ENCODE data around the gene MAVS. TPM values are rescaled to one million over a fixed set of nuclear protein-coding genes. Genes with fewer than 3 reads are reported as not detected.
A peak's percentile ranks its signal among the peaks of the same experiment; 100 is the strongest.

MAVS gene
- total RNA-seq, 4 donors from 2014 or later: 70.3 to 104 (median 81.8) TPM

DNA sequence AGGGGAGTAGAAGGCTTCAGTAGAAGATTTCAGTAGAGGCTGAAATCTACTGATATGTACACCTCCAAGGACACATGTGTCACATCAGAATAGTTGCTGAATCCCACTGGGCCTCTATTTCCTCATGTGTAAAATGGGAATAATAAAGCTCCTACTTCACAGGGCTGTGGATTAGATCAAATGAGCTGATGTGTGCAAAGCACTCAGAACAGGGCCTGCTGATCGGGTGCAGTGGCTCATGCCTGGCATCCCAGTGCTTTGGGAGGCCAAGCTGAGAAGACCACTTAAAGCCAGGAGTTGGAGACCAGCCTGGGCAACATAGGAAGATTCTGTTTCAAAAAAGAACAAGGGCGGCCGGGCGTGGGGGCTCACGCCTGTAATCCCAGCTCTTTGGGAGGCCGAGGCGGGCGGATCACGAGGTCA, 34.4 kb upstream of the MAVS start:
- H3K27me3 ChIP-seq: no peaks in the 10 kb centered on the region
- peaks cover 22 to 61% (median 54%) of the 10 kb centered on the region in 4 donors for H3K4me1 ChIP-seq
- H3K4me3 ChIP-seq: no peak overlapping the region
- H3K27ac ChIP-seq: peak overlapping the region; percentile 86 to 97 (median 92)
- no peak for TF ChIP-seq POLR2AphosphoS5 (IDR thresholded peaks at IDR 0.05)
- TF ChIP-seq, protein P1, sequence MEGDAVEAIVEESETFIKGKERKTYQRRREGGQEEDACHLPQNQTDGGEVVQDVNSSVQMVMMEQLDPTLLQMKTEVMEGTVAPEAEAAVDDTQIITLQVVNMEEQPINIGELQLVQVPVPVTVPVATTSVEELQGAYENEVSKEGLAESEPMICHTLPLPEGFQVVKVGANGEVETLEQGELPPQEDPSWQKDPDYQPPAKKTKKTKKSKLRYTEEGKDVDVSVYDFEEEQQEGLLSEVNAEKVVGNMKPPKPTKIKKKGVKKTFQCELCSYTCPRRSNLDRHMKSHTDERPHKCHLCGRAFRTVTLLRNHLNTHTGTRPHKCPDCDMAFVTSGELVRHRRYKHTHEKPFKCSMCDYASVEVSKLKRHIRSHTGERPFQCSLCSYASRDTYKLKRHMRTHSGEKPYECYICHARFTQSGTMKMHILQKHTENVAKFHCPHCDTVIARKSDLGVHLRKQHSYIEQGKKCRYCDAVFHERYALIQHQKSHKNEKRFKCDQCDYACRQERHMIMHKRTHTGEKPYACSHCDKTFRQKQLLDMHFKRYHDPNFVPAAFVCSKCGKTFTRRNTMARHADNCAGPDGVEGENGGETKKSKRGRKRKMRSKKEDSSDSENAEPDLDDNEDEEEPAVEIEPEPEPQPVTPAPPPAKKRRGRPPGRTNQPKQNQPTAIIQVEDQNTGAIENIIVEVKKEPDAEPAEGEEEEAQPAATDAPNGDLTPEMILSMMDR (IDR thresholded peaks at IDR 0.05): no peak
- TF ChIP-seq EP300 (IDR thresholded peaks at IDR 0.05; ENCODE audit: low read depth): no peak
- no peak for TF ChIP-seq POLR2A (IDR thresholded peaks at IDR 0.05)
- intact Hi-C loops (cut with DNase I; ENCODE audit: low total_unique reads) (no loop called here), in situ Hi-C loops (cut with MboI; ENCODE audit: low pct_ligation_motif_present in 1 of 4, low pct_unique_long_range_greater_than_20kb in 1 of 4, low sequenced_read_pairs in 3 of 4) (no loop called here)
- DNase-seq: no peak
- WGBS, 2 donors (ENCODE audit: low coverage in 1 of 2): 93% methylated on average over 9 of the region's 9 CpGs; no CpG with 5 or more reads in 1 of the 2 donors
- no peaks in the 10 kb centered on the region for H3K36me3 ChIP-seq
- H3K9me3 ChIP-seq: no peaks in the 10 kb centered on the region

DNA sequence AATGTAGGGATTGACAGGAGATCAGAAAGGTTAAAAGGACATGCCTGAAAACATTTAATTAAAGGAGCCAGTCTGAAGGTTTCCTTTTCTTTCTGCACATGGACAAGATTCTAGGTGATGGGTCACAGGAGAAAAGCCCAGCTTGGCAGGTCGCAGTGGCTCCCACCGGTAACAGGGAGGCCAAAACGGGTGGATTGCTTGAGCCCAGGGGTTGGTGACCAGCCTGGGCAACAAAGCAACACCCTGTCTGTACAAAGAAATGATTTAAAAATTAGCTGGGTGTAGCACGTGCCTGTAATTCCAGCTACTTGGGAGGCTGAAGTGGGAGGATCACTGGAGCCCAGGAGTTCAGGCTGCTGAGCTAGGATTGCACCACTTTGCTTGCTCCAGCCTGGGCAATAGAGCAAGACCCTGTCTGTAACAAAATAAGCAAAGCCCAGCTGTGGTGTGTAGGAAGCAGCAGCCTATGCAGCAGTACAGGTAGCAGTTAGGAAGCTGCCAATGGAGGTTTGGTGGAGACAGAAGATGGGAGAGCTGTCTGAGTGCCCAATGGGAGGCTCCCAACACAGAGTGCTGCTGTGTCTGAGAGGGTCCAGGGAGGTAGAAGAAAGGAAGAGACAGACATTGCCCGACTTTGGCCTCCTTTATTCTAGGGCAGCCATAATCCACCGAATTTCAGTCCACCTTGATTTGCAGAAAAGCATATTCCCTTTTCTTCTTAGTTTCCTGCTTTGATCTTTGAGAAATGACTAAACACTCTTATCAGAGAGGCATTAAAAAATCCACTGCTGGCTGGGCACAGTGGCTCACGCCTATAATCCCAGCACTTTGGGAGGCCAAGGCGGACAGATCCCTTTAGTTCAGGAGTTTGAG, 33.4 kb upstream of the MAVS start:
- Histone ChIP-seq H3K36me3 (no peaks in the 10 kb centered on the region), H3K4me1 (peaks cover 15 to 54% (median 47%) of the 10 kb centered on the region in 4 donors), H3K27me3 (no peaks in the 10 kb centered on the region), H3K9me3 (no peaks in the 10 kb centered on the region), H3K4me3 (no peak overlapping the region), H3K27ac (peak overlapping the region; percentile 86 to 97 (median 92))
- WGBS, 2 donors (ENCODE audit: low coverage in 1 of 2): 49 to 56% methylated on average over 5 to 8 of the region's 8 CpGs
- in situ Hi-C loops (cut with MboI; ENCODE audit: low pct_ligation_motif_present in 1 of 4, low pct_unique_long_range_greater_than_20kb in 1 of 4, low sequenced_read_pairs in 3 of 4): no loop called here
- no peak for DNase-seq
- intact Hi-C loops (cut with DNase I; ENCODE audit: low total_unique reads): no loop called here
- TF ChIP-seq POLR2AphosphoS5 (IDR thresholded peaks at IDR 0.05): no peak
- TF ChIP-seq EP300 (IDR thresholded peaks at IDR 0.05; ENCODE audit: low read depth): no peak
- TF ChIP-seq, protein P1 (IDR thresholded peaks at IDR 0.05): no peak
- TF ChIP-seq POLR2A (IDR thresholded peaks at IDR 0.05): no peak

DNA sequence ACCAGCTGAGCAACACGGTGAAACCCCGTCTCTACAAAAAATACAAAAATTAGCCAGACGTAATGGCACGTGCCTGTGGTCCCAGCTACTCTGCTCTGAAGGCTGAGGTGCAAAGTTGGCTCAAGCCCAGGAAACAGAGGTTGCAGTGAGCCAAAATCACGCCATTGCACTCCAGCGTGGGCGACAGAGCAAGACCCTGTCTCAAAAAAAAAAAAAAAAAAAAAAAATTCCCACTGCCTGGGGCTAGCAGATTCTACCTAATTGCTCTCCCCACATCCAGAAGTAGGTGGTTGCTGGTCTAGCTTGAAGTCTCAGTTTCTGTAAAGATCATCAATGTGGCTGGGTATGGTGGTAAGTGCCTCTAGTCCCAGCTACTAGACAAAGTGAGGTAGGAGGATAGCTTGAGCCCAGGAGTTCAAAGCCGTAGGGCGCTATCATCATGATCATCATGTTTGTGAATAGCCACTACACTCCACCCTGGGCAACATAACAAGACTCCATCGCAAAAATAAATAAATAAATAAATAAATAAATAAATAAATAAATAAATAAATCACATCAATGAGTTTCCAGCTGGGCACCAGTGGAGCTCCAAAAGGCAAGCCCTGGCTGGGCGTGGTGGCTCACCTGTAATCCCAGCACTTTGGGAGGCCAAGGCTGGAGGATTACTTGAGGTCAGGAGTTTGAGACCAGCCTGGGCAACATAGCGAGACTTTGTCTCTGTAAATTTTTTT, 32.6 kb upstream of the MAVS start:
- in situ Hi-C loops (cut with MboI; ENCODE audit: low pct_ligation_motif_present in 1 of 4, low pct_unique_long_range_greater_than_20kb in 1 of 4, low sequenced_read_pairs in 3 of 4): no loop called here
- intact Hi-C loops (cut with DNase I; ENCODE audit: low total_unique reads): no loop called here
- Histone ChIP-seq H3K27me3 (no peaks in the 10 kb centered on the region), H3K9me3 (no peaks in the 10 kb centered on the region), H3K27ac (peak overlapping the region; percentile 86 to 97 (median 92)), H3K4me3 (no peak overlapping the region), H3K4me1 (peaks cover 18 to 52% (median 47%) of the 10 kb centered on the region in 4 donors), H3K36me3 (no peaks in the 10 kb centered on the region)
- DNase-seq: no peak
- TF ChIP-seq, protein P1 (IDR thresholded peaks at IDR 0.05): no peak
- no peak for TF ChIP-seq POLR2A (IDR thresholded peaks at IDR 0.05)
- TF ChIP-seq EP300 (IDR thresholded peaks at IDR 0.05; ENCODE audit: low read depth): no peak
- TF ChIP-seq POLR2AphosphoS5 (IDR thresholded peaks at IDR 0.05): no peak
- 60 to 69% methylated on average over 2 to 12 of the region's 12 CpGs for WGBS, 2 donors (ENCODE audit: low coverage in 1 of 2)

DNA sequence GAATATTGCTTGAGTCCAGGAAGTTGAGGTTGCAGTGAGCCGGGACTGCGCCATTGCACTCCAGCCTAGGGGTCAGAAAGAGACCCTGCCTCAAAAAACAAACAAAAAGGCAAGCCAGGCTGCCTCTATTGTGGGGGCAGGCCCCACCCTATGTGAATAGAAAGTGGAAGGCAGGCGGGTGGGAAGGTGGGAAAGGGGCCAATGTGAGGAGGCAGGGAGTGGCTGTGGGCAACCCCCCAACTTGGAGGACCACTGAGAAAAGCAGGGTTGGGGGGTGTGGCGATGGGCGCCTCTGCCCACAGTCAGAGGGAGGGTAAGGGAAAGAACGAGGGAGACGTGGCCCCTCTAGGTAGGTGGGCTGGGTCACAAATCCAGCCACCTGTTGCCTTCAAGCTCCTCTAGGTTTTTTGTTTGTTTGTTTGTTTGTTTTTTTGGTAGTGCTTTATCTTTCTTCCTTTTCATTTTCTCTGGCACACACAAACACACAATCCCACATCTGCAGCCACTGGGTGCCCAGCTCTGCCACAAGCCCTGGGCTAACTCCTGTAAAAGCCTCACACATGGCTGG, 31.6 kb upstream of the MAVS start:
- TF ChIP-seq EP300 (IDR thresholded peaks at IDR 0.05; ENCODE audit: low read depth): no peak
- no peak for TF ChIP-seq POLR2A (IDR thresholded peaks at IDR 0.05)
- TF ChIP-seq, protein P1 (IDR thresholded peaks at IDR 0.05): no peak
- TF ChIP-seq POLR2AphosphoS5 (IDR thresholded peaks at IDR 0.05): no peak
- no peaks in the 10 kb centered on the region for H3K36me3 ChIP-seq
- in situ Hi-C loops (cut with MboI; ENCODE audit: low pct_ligation_motif_present in 1 of 4, low pct_unique_long_range_greater_than_20kb in 1 of 4, low sequenced_read_pairs in 3 of 4) (no loop called here), intact Hi-C loops (cut with DNase I; ENCODE audit: low total_unique reads) (no loop called here)
- DNase-seq: no peak
- H3K27me3 ChIP-seq: no peaks in the 10 kb centered on the region
- 64 to 81% methylated on average over 3 to 7 of the region's 7 CpGs for WGBS, 2 donors (ENCODE audit: low coverage in 1 of 2)
- no peak overlapping the region for H3K4me3 ChIP-seq
- H3K27ac ChIP-seq: no peak overlapping the region
- H3K4me1 ChIP-seq: peaks cover 24 to 53% (median 48%) of the 10 kb centered on the region in 4 donors
- no peaks in the 10 kb centered on the region for H3K9me3 ChIP-seq

All from transverse colon (tissue), 4 donors.